ENCODE measurements around the gene ELK1. TPM values are rescaled to one million over a fixed set of nuclear protein-coding genes. Genes with fewer than 3 reads are reported as not detected.
"Not testable (repeated sequence)": the region's sequence is repeated elsewhere in the genome, so short reads cannot be mapped to it uniquely, and the experiment has no call there.

Gene ELK1
- total RNA-seq, 1 experiment from 2014 or later = 27.8 TPM

DNA sequence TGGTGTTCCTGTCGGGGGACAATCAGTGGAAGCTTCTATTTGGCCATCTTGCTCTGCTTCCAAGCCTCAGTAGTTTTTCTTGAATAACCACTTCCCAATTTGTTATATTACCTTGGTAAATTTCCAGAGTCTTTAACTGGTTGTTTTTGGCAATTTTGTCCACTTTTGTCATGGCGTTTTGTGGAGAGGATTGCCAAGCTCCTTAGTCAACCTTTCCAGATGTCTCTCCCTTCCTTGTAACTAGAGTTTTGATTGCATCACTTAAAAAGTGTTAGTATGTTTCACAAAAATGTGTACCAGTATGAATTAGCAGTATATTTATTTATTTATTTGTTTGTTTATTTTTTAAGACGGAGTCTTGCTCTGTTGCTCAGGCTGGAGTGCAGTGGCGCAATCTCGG lies 24.4 kb upstream of the ELK1 start:
- no peaks in the 10 kb centered on the region for H3K9me3 ChIP-seq (ENCODE audit: low read length)
- H3K79me2 ChIP-seq (ENCODE audit: low read length) = no peaks in the 10 kb centered on the region
- H3K4me1 ChIP-seq (ENCODE audit: low read length) = no peaks in the 10 kb centered on the region
- H3K9ac ChIP-seq (ENCODE audit: low read length) = no peak overlapping the region
- no peak overlapping the region for H3K4me3 ChIP-seq (ENCODE audit: low read length)
- H2AFZ ChIP-seq (ENCODE audit: low read length) = no peak overlapping the region
- H3K27me3 ChIP-seq (ENCODE audit: low read length) = no peaks in the 10 kb centered on the region
- no peaks in the 10 kb centered on the region for H4K20me1 ChIP-seq (ENCODE audit: insufficient read depth, low read depth, low read length)
- DNase-seq = no peak
- H3K4me2 ChIP-seq (ENCODE audit: low read depth, low read length, poor library complexity, severe bottlenecking) = no peak overlapping the region
- no peaks in the 10 kb centered on the region for H3K36me3 ChIP-seq (ENCODE audit: insufficient read depth, low read length)
- no peaks in the 10 kb centered on the region for H3K9me2 ChIP-seq (replicated peaks; ENCODE audit: insufficient read depth, low read length)
- H3K27ac ChIP-seq (ENCODE audit: low read length) = no peak overlapping the region

- H3K4me2 ChIP-seq (ENCODE audit: low read depth, low read length, poor library complexity, severe bottlenecking); H3K36me3 ChIP-seq (ENCODE audit: insufficient read depth, low read length); H3K9me3 ChIP-seq (ENCODE audit: low read length); H3K27me3 ChIP-seq (ENCODE audit: low read length); H3K4me3 ChIP-seq (ENCODE audit: low read length); H3K27ac ChIP-seq (ENCODE audit: low read length); H2AFZ ChIP-seq (ENCODE audit: low read length); DNase-seq; H4K20me1 ChIP-seq (ENCODE audit: insufficient read depth, low read depth, low read length); H3K9ac ChIP-seq (ENCODE audit: low read length); H3K9me2 ChIP-seq (replicated peaks; ENCODE audit: insufficient read depth, low read length); H3K79me2 ChIP-seq (ENCODE audit: low read length); H3K4me1 ChIP-seq (ENCODE audit: low read length): not testable (repeated sequence)
Measured at GRCh38 chrX:47665797-47666196, 15.4 kb upstream of the ELK1 start.

DNA sequence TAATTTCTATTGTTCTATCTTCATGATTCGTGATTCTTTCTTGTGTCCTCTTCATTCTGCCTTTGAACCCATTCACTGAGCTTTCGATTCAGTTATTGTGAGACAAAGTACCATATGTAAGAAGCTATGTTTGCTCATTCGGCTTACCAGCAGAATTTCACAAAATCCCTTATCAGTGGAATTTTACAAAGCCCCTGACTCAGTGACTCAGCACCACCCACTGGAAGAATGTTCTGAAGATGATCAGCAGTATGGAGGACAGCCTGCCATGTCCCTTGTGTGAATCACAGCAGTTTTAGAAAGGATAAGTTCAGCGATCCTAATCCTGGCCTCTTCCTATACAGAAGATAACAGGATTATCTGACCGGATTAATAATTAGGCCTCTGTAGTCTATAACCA lies 14.4 kb upstream of the ELK1 start:
- H3K4me1 ChIP-seq (ENCODE audit: low read length) = peaks cover 2% of the 10 kb centered on the region
- no peak overlapping the region for H3K4me2 ChIP-seq (ENCODE audit: low read depth, low read length, poor library complexity, severe bottlenecking)
- no peak overlapping the region for H2AFZ ChIP-seq (ENCODE audit: low read length)
- H3K27ac ChIP-seq (ENCODE audit: low read length) = no peak overlapping the region
- DNase-seq = no peak
- no peaks in the 10 kb centered on the region for H3K9me2 ChIP-seq (replicated peaks; ENCODE audit: insufficient read depth, low read length)
- no peaks in the 10 kb centered on the region for H3K9me3 ChIP-seq (ENCODE audit: low read length)
- H3K9ac ChIP-seq (ENCODE audit: low read length) = no peak overlapping the region
- H3K27me3 ChIP-seq (ENCODE audit: low read length) = no peaks in the 10 kb centered on the region
- no peaks in the 10 kb centered on the region for H3K79me2 ChIP-seq (ENCODE audit: low read length)
- no peaks in the 10 kb centered on the region for H4K20me1 ChIP-seq (ENCODE audit: insufficient read depth, low read depth, low read length)
- no peaks in the 10 kb centered on the region for H3K36me3 ChIP-seq (ENCODE audit: insufficient read depth, low read length)
- no peak overlapping the region for H3K4me3 ChIP-seq (ENCODE audit: low read length)

GRCh38 chrX:47662144-47662657 lies 11.8 kb upstream of the ELK1 start:
- Histone ChIP-seq H3K27ac (ENCODE audit: low read length) (no peak overlapping the region), H3K79me2 (ENCODE audit: low read length) (peaks cover 12% of the 10 kb centered on the region), H3K9me2 (replicated peaks; ENCODE audit: insufficient read depth, low read length) (no peaks in the 10 kb centered on the region), H3K4me3 (ENCODE audit: low read length) (no peak overlapping the region), H3K4me2 (ENCODE audit: low read depth, low read length, poor library complexity, severe bottlenecking) (no peak overlapping the region), H3K27me3 (ENCODE audit: low read length) (no peaks in the 10 kb centered on the region), H2AFZ (ENCODE audit: low read length) (no peak overlapping the region), H4K20me1 (ENCODE audit: insufficient read depth, low read depth, low read length) (no peaks in the 10 kb centered on the region), H3K9ac (ENCODE audit: low read length) (no peak overlapping the region), H3K4me1 (ENCODE audit: low read length) (peaks cover 14% of the 10 kb centered on the region), H3K9me3 (ENCODE audit: low read length) (no peaks in the 10 kb centered on the region), H3K36me3 (ENCODE audit: insufficient read depth, low read length) (peaks cover 6% of the 10 kb centered on the region)
- DNase-seq = no peak

DNA sequence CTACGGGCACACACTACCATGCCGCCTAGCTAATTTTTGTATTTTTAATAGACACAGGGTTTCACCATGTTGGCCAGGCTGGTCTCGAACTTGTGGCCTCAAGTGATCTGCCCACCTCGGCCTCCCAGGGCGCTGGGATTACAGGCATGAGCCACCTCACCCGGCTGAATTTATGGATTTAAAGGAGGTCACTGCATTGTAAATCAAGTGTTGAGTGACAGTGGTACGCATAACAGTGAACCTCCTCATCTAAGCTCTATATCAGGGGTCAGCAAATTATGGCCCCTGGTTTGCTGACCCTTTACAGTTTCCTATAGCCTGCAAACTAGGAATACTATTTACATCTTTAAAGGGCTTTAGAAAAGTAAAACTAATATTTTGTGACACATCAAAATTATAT lies 11.2 kb upstream of the ELK1 start:
- Histone ChIP-seq H3K4me1 (ENCODE audit: low read length) (peaks cover 14% of the 10 kb centered on the region), H3K4me2 (ENCODE audit: low read depth, low read length, poor library complexity, severe bottlenecking) (no peak overlapping the region), H2AFZ (ENCODE audit: low read length) (no peak overlapping the region), H3K4me3 (ENCODE audit: low read length) (no peak overlapping the region), H3K9ac (ENCODE audit: low read length) (no peak overlapping the region), H3K79me2 (ENCODE audit: low read length) (peaks cover 15% of the 10 kb centered on the region), H3K27me3 (ENCODE audit: low read length) (no peaks in the 10 kb centered on the region), H3K9me3 (ENCODE audit: low read length) (no peaks in the 10 kb centered on the region), H3K27ac (ENCODE audit: low read length) (no peak overlapping the region), H3K36me3 (ENCODE audit: insufficient read depth, low read length) (peaks cover 12% of the 10 kb centered on the region), H4K20me1 (ENCODE audit: insufficient read depth, low read depth, low read length) (no peaks in the 10 kb centered on the region), H3K9me2 (replicated peaks; ENCODE audit: insufficient read depth, low read length) (no peaks in the 10 kb centered on the region)
- DNase-seq = no peak

DNA sequence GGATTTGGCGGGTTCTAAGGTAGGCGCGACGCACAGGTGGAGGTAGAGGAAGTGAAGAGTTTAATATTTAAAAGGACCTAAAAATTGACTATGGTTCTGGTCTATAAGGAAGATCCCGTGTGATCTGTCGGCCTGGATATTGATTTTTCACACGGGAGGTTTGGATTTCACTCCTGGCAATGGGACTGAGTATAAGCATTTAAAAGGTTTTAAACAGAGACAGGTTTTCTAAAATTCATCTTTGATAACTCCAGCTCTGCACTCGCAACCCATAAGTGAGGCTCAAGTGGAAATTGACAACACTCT lies 9.0 kb upstream of the ELK1 start:
- H3K4me1 ChIP-seq (ENCODE audit: low read length) = peaks cover 14% of the 10 kb centered on the region
- H3K4me3 ChIP-seq (ENCODE audit: low read length) = peak overlapping the region; percentile 80; the same call in 1 of the 2 replicates
- H3K27ac ChIP-seq (ENCODE audit: low read length) = peak overlapping the region; percentile 78; the same call in 1 of the 2 replicates
- no peak for DNase-seq
- H3K79me2 ChIP-seq (ENCODE audit: low read length) = peaks cover 15% of the 10 kb centered on the region
- H2AFZ ChIP-seq (ENCODE audit: low read length) = no peak overlapping the region
- peak overlapping the region; percentile 64 for H3K4me2 ChIP-seq (ENCODE audit: low read depth, low read length, poor library complexity, severe bottlenecking)
- no peaks in the 10 kb centered on the region for H3K27me3 ChIP-seq (ENCODE audit: low read length)
- H3K9me2 ChIP-seq (replicated peaks; ENCODE audit: insufficient read depth, low read length) = no peaks in the 10 kb centered on the region
- peak overlapping the region; percentile 87 for H3K9ac ChIP-seq (ENCODE audit: low read length)
- H3K36me3 ChIP-seq (ENCODE audit: insufficient read depth, low read length) = peaks cover 12% of the 10 kb centered on the region
- H3K9me3 ChIP-seq (ENCODE audit: low read length) = no peaks in the 10 kb centered on the region
- H4K20me1 ChIP-seq (ENCODE audit: insufficient read depth, low read depth, low read length) = no peaks in the 10 kb centered on the region

GRCh38 chrX:47658684-47659420 lies 8.5 kb upstream of the ELK1 start, which contains the start of gene UXT:
UXT (minus strand) TSS chrX:47659180; CDS start chrX:47658927, 253 bp downstream.
- Histone ChIP-seq H3K4me1 (ENCODE audit: low read length) (peaks cover 14% of the 10 kb centered on the region), H3K9me3 (ENCODE audit: low read length) (no peaks in the 10 kb centered on the region), H3K79me2 (ENCODE audit: low read length) (peaks cover 15% of the 10 kb centered on the region), H3K4me3 (ENCODE audit: low read length) (peak within 1 kb of the TSS; percentile 80), H3K4me2 (ENCODE audit: low read depth, low read length, poor library complexity, severe bottlenecking) (peak within 1 kb of the TSS; percentile 82), H2AFZ (ENCODE audit: low read length) (peak within 1 kb of the TSS; percentile 88; the same call in 1 of the 2 replicates), H3K27ac (ENCODE audit: low read length) (peak within 1 kb of the TSS; percentile 78), H3K27me3 (ENCODE audit: low read length) (no peaks in the 10 kb centered on the region), H3K36me3 (ENCODE audit: insufficient read depth, low read length) (peaks cover 12% of the 10 kb centered on the region), H3K9me2 (replicated peaks; ENCODE audit: insufficient read depth, low read length) (no peaks in the 10 kb centered on the region), H4K20me1 (ENCODE audit: insufficient read depth, low read depth, low read length) (no peaks in the 10 kb centered on the region), H3K9ac (ENCODE audit: low read length) (peak within 1 kb of the TSS; percentile 87)
- peak; percentile 97 for DNase-seq

GRCh38 chrX:47658301-47658683 lies 7.9 kb upstream of the ELK1 start:
- Histone ChIP-seq H3K9ac (ENCODE audit: low read length) (peak overlapping the region; percentile 77), H3K36me3 (ENCODE audit: insufficient read depth, low read length) (peaks cover 14% of the 10 kb centered on the region), H4K20me1 (ENCODE audit: insufficient read depth, low read depth, low read length) (no peaks in the 10 kb centered on the region), H3K9me2 (replicated peaks; ENCODE audit: insufficient read depth, low read length) (no peaks in the 10 kb centered on the region), H3K4me1 (ENCODE audit: low read length) (peaks cover 14% of the 10 kb centered on the region), H3K27me3 (ENCODE audit: low read length) (no peaks in the 10 kb centered on the region), H3K4me3 (ENCODE audit: low read length) (peak overlapping the region; percentile 77), H3K4me2 (ENCODE audit: low read depth, low read length, poor library complexity, severe bottlenecking) (peak overlapping the region; percentile 82), H3K9me3 (ENCODE audit: low read length) (no peaks in the 10 kb centered on the region), H2AFZ (ENCODE audit: low read length) (no peak overlapping the region), H3K27ac (ENCODE audit: low read length) (peak overlapping the region; percentile 54; the same call in 1 of the 2 replicates), H3K79me2 (ENCODE audit: low read length) (peaks cover 15% of the 10 kb centered on the region)
- DNase-seq = no peak
